Fibroblast of pulmonary artery (primary cell): ENCODE results near the gene RABGGTA.

ENCODE experiments used
- DNase-seq: peaks from one replicate; pipeline ENCODE4 v3.0.0-alpha.2; 2010; ENCODE audit warnings: low read depth
- H3K4me3 ChIP-seq: replicated peaks from 2 replicates; pipeline ENCODE4 v1.5.1; 2011; ENCODE audit warnings: low read depth, mild to moderate bottlenecking, control low read depth, low read length, moderate library complexity
- TF ChIP-seq, protein P1 (sequence below): IDR thresholded peaks from 2 replicates; pipeline ENCODE4 v1.5.1; 2011; ENCODE audit warnings: mild to moderate bottlenecking, control low read depth, low read length, inconsistent platforms; ENCODE audit errors: missing control alignments

RABGGTA gene

DNA sequence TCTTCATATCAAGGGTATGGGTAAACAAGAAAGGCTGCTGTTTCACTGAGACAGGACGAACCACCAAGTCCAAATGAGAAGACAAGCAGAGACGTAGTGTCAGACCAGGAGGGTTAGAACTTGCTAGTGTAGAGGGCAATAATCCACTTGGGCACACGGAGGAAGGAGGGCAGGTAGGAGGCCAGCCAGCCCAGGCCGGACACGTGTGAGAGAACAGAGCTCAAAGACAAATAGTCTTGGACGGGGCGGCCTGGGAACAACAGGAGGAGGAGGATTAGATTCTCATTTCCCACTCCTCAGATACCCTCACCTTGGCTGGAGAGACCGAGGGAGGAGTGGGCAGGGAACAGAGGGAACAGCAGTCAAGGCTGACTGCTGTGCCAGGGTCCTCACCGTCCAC, 19.3 kb upstream of the RABGGTA start:
- H3K4me3 ChIP-seq: no peak overlapping the region
- no peak for DNase-seq
- TF ChIP-seq, protein P1, sequence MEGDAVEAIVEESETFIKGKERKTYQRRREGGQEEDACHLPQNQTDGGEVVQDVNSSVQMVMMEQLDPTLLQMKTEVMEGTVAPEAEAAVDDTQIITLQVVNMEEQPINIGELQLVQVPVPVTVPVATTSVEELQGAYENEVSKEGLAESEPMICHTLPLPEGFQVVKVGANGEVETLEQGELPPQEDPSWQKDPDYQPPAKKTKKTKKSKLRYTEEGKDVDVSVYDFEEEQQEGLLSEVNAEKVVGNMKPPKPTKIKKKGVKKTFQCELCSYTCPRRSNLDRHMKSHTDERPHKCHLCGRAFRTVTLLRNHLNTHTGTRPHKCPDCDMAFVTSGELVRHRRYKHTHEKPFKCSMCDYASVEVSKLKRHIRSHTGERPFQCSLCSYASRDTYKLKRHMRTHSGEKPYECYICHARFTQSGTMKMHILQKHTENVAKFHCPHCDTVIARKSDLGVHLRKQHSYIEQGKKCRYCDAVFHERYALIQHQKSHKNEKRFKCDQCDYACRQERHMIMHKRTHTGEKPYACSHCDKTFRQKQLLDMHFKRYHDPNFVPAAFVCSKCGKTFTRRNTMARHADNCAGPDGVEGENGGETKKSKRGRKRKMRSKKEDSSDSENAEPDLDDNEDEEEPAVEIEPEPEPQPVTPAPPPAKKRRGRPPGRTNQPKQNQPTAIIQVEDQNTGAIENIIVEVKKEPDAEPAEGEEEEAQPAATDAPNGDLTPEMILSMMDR: no peak

DNA sequence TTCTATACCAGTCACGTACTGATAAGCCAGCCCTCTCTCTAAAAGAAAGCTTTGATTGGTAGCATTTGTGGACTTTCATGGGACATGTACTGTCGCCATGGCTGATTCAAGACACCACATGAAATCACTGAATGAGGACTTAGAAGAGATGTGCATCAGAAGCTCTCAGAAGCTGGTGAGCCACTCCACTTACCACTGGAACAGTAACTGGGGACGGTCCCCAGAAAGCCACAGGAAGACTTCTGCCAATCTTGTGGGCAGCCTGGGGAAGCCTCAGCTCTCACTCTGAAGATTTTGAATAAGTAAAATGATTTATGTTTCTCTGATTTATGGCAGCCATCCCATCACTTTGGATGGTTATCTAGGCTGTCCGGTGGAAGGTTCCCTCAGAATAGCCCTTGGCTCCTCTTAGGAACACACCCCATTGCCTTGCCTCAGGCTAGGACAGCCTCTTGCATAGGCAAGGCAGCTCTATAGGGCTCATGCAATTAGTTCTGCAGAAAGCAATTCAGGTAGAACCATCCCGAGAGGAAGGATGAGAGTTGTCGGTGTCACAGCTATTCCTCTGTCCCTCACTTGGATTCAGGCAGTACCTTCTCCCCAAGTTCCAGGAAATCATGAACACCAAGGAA, 18.4 kb upstream of the RABGGTA start:
- TF ChIP-seq, protein P1: no peak
- H3K4me3 ChIP-seq: no peak overlapping the region
- no peak for DNase-seq

DNA sequence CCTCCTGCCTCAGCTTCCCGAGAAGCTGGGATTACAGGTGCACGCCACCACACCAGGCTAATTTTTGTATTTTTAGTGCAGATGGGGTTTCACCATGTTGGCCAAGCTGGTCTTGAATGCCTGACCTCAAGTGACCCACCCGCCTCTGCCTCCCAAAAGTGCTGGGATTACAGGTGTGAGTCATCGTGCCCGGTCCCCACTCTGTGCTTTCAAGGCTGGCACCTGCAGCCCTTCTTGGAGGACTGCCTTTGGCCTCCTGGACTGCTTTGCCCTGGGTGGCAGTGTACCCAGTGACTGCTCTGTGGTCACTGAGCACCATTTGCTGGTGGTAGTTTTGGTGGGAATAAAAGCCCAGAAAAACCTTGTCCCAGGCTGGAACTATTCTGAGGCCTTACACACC, 15.6 kb upstream of the RABGGTA start:
- DNase-seq: no peak
- H3K4me3 ChIP-seq: no peak overlapping the region
- TF ChIP-seq, protein P1: no peak

DNA sequence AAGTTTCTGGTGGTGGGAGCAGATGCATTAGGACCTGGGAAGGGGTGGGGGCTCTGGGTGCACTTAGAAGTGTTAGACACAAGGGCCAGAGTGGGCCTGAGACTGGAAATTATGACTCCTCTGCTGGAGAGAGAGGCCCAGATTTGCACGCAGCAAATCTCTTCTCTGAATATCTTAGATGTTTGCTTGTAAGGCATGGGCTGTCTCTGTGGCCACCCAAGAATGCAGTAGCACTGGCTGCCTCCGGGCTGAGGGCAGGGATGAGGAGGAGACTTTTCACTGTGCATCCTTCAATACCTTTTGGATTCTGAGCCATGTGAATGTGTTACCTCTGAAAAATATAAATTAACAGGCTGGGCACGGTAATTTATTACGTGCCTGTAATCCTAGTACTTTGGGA, 14.0 kb upstream of the RABGGTA start:
- TF ChIP-seq, protein P1: no peak
- no peak overlapping the region for H3K4me3 ChIP-seq
- no peak for DNase-seq

DNA sequence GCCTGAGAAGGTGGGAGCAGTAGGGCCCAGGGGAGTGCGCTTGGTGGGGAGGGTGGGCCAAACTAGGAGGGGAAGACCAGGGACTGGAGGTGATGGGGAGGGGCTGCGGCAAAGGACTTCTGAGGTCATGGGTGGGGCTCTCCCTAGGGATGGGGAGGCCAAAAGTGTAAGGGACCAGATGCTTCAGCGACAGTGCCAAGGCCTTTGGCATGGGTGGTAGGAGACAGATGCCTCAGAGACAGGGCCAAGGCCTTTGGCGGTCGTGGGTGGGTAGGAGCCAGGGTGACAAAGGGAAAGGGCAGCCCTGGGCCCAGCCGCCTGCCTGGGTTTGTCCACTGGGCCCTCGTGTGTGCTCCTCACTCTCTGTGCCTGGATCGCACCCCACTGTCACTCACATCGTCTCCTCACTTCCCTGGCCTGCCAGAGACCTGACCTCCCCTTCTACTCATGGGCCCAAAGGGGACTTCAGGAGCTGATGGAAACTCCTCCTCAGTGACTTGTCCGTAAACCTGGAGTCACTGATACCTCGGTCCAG, 13.2 kb upstream of the RABGGTA start:
- DNase-seq: no peak
- H3K4me3 ChIP-seq: no peak overlapping the region
- TF ChIP-seq, protein P1: no peak

DNA sequence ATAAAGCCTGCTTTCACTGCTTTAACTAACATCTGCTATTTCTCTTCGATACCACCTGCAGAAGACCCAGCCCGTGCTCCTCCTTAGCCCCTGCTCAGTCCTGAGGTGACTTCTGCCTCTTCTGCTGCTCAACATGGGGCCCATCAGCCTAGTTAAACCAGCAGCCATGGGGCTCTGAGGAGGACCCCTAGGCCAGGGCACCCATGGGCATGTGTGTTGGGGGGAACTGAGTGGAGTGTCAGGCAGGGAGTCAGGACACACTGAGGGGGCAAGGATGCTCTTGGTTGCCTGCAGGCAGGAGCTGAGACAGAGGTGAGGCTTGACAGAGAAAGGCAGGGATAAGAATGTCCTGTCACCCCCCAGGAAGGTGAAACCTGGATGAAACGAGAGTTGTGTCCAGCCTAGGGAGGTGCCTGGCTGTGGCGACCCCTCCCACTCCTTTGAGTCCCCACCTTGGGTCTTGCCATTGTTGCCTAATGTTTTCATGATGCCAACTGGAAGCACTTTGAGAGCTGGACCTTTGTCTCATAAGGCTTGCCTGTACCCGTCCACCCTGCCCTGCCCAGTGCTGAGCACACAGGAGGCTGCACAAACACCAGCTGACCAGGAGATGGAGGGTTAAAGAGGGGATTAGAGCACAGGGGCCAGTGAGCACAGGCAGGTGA, 12.5 kb upstream of the RABGGTA start:
- no peak overlapping the region for H3K4me3 ChIP-seq
- DNase-seq: no peak
- TF ChIP-seq, protein P1: no peak
